ENCODE data around the gene IQSEC3. TPM values are rescaled to one million over a fixed set of nuclear protein-coding genes. Genes with fewer than 3 reads are reported as not detected.

The IQSEC3 gene
- total and polyA plus RNA-seq, 2 of the 13 experiments (the other 11 are each of a cell fraction or from before 2014, with no cell fraction given) = not detected

GRCh38 chr12:211142-211465 lies 144.5 kb downstream of the IQSEC3 start:
- POLR2A ChIA-PET = interaction anchor here (1.0 to 2.3 kb wide), 5 partner anchors 9 to 178 kb away, joined by 4 to 14 read pairs (median 5); partner anchors contain the start of gene KDM5A
- Histone ChIP-seq H3K79me2 (ENCODE audit: insufficient read depth, low read length) (no peaks in the 10 kb centered on the region), H3K4me2 (ENCODE audit: low read depth, low read length) (peak overlapping the region; percentile 86), H3K9ac (ENCODE audit: insufficient read depth, low read depth, low read length) (0 out of 2 replicates have a peak overlapping the region, but pooled peaks have one; percentile 53), H3K27ac (ENCODE audit: extremely low read length, insufficient read depth, low read length) (no peak overlapping the region), H3K4me3 (replicated peaks in 1 of 3; ENCODE audit: insufficient read depth in 1 of 3, low read depth in 2 of 3, low read length in 3 of 3) (peak overlapping the region in 2 of 3 experiments; percentile 22 to 62; a peak in 2 of 6 replicates), H3K36me3 (replicated peaks in 1 of 2; ENCODE audit: control insufficient read depth in 1 of 2, insufficient read depth in 2 of 2, low read length in 2 of 2) (no peaks in the 10 kb centered on the region), H2AFZ (ENCODE audit: low read length) (no peak overlapping the region), H3K4me1 (ENCODE audit: insufficient read depth, low read length) (peaks cover 81% of the 10 kb centered on the region), H3K27me3 (ENCODE audit: control insufficient read depth in 1 of 2, insufficient read depth in 2 of 2, low read length in 2 of 2) (peaks cover 0 to 16% of the 10 kb centered on the region in 2 experiments; a peak in 3 of 5 replicates), H4K20me1 (ENCODE audit: insufficient read depth, low read length) (peaks cover 7% of the 10 kb centered on the region), H3K9me3 (ENCODE audit: low read length) (no peaks in the 10 kb centered on the region)
- in situ Hi-C loops (cut with HindIII; ENCODE audit: extremely low pct_ligation_motif_present, low pct_unique_long_range_greater_than_20kb) = no loop called here
- intact Hi-C loops (cut with micrococcal nuclease; ENCODE audit: unreplicated experiment) = loop anchor here (5.0 kb wide), 1 partner anchor 34 kb away; no protein-coding TSS in a partner anchor
- WGBS (ENCODE audit: low lambda C conversion rate) = 15% methylated on average over 3 of the region's 3 CpGs
- BruUV-seq (replicated peaks) = TSS peak; percentile 58
- no peak; the same call in 2 of the 3 replicates for ATAC-seq
- CTCF ChIA-PET (ENCODE audit: low intra/inter-chr PET ratio, low total read pairs) = no interaction called here
- DNase-seq (ENCODE audit: low spot score) = no peak
- FAIRE-seq = no peak
- TF ChIP-seq XRCC5 (optimal IDR thresholded peaks at IDR 0.05; ENCODE audit: low read length) (no peak), GFI1 (CRISPR knock-in tag; IDR thresholded peaks at IDR 0.05; ENCODE audit: borderline replicate concordance) (no peak), SRF (IDR thresholded peaks at IDR 0.05; ENCODE audit: low read depth, low read length) (no peak), ZSCAN22 (CRISPR knock-in tag; IDR thresholded peaks at IDR 0.05) (no peak), ZNF446 (CRISPR knock-in tag; IDR thresholded peaks at IDR 0.05) (no peak), ZMYM2 (CRISPR knock-in tag; IDR thresholded peaks at IDR 0.05) (no peak), ZNF124 (CRISPR knock-in tag; IDR thresholded peaks at IDR 0.05) (no peak), UBTF (CRISPR knock-in tag; IDR thresholded peaks at IDR 0.05) (no peak), DBP (CRISPR knock-in tag; IDR thresholded peaks at IDR 0.05; ENCODE audit: not compliant biosample characterization) (no peak), ZBTB10 (CRISPR knock-in tag; IDR thresholded peaks at IDR 0.05; ENCODE audit: borderline replicate concordance) (0 out of 2 replicates have a peak, but pooled peaks have one; percentile 23), ZNF33A (CRISPR knock-in tag; IDR thresholded peaks at IDR 0.05; ENCODE audit: borderline replicate concordance) (no peak), ZNF512 (CRISPR knock-in tag; IDR thresholded peaks at IDR 0.05) (no peak), PRDM15 (CRISPR knock-in tag; IDR thresholded peaks at IDR 0.05) (no peak)
